ENCODE measurements around the gene CPXM2. TPM values are rescaled to one million over a fixed set of nuclear protein-coding genes. Genes with fewer than 3 reads are reported as not detected.
A peak's percentile ranks its signal among the peaks of the same experiment; 100 is the strongest.

The CPXM2 gene
- total RNA-seq, 2 donors from 2014 or later, result 2.3 to 11.6 TPM

DNA sequence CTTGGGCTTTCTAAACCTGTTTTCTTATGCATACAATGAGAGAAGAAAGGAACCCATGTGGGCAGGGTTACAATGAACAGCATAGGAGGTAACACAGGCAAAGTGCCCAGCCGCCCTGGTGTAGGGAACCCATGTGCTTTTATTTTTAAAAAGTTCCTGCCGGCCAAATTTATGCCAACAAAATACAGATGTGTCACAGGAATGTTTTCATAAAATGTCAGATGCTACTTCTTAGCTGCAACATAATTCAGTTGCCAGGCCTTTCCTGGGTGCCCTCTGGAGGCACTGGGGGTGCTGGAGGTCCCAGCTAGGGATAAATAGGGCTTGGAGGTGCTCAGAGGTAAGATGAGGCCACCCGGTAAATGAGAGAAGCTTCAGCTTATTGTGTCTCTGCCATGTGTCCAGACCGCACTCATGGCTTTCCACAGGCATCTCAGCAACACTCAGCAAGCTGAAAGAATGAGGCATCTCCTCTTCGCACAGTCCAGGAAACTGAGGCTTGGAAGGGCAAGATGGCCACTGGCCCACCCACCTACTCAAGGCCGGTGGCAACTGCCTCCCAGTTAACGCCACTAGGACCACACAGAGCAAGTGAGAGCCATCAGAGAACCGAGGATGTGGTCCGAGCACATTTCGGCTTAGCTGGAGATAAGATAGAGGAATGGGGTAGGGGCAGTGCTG is 58.3 kb downstream of the CPXM2 start:
- no peak for DNase-seq

DNA sequence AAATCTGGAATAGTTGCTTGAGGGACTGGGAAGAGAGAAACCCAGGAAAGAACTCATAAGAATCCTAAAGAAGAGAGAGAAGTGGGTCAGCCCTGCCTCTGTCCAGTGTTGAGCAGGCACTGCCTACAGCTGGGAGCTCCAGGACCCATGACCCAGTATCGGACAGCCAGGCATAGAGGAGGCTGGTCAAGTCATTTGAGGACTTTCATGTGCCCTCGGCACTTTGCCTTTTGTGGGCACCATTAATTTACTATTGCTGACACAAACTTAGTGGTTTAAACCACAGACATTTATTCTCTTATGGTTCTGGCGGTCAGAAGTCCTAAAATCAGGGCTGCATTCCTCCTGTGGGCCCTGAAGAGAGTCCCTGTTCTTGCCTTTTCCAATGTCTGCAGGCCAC is 60.3 kb downstream of the CPXM2 start:
- no peak for DNase-seq
- ATAC-seq, result no peak
- intact Hi-C loops (cut with DNase I, micrococcal nuclease), result no loop called here

More for the DNA sequence above, 58.3 kb downstream of the CPXM2 start:
- ATAC-seq, result no peak
- intact Hi-C loops (cut with DNase I, micrococcal nuclease), result no loop called here

DNA sequence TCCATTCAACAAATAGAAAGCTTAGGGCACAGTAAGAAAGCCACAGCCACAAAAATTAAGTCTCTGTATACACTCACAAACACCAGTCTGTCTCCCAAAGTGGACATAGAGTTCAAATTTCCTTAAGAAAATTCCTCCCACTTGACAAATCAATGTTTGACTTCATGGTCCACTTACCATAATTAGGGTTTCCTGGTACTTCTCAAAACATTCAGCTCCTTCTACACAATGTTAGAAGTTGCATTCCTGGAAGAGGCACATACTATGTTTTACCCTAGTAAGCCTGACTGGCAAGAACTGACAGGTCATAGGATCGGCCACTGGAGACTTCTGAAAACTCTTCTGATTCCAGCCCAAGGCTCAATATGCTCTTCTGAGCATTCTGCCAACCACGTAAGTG is 70.5 kb downstream of the CPXM2 start:
- ATAC-seq (no peak), DNase-seq (no peak)
- intact Hi-C loops (cut with DNase I, micrococcal nuclease), result no loop called here

DNA sequence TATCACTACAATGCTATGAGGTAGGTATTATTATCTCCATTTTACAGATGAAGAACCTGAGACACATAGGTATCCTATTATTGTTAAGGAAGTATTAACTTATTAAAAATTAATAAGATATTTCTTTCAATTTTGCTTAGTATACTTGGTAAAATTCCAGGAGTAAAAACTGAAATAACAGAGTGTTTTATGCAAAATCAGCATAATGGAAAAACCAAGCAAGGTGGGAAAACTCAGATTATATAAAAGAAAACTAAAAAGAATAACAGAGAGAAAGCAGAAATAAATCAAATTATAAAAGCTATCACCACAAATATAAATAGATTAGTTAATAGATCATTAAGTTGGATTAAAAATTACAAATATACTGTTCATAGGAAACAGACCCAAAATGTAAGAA is 82.0 kb downstream of the CPXM2 start:
- ATAC-seq (no peak), DNase-seq (no peak)
- intact Hi-C loops (cut with DNase I, micrococcal nuclease), result no loop called here

DNA sequence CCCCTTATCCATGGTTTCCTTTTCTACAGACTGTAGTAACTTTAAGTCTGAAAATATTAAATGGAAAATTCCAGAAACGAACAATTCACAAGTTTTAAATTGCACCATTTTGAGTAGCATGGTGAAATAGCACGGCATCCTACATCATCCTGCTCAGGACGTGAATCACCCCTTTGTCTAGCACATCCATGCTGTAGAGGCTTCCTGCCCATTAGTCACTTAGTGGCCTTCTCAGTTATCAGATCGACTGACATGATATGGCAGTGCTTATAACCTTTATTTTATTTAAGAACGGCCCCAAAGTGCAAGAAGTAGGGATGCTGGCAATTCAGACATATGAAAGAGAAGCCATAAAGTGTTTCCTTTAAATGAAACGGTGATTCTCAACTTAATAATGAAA is 82.7 kb downstream of the CPXM2 start:
- ATAC-seq (no peak), DNase-seq (no peak)
- intact Hi-C loops (cut with DNase I, micrococcal nuclease), result no loop called here

DNA sequence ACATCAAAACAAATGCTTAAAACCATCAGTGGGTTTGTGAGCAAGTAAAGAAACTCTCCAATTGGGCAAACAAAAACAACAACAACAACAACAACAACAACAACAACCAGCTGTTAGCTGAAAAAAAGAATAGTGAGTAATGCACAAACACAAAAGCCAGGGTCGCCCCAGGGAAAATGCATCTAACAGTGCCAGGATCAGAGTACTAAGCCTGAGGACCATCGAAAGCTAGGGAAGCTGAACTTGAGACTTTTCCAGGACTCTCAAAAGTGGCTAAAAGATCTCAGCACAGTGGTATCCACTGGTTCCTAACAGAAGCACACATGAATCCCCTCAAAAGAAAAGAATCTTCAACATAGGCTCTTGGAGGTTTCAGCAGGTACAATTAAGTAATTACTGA is 83.3 kb downstream of the CPXM2 start:
- no peak for ATAC-seq
- intact Hi-C loops (cut with DNase I, micrococcal nuclease), result no loop called here

DNA sequence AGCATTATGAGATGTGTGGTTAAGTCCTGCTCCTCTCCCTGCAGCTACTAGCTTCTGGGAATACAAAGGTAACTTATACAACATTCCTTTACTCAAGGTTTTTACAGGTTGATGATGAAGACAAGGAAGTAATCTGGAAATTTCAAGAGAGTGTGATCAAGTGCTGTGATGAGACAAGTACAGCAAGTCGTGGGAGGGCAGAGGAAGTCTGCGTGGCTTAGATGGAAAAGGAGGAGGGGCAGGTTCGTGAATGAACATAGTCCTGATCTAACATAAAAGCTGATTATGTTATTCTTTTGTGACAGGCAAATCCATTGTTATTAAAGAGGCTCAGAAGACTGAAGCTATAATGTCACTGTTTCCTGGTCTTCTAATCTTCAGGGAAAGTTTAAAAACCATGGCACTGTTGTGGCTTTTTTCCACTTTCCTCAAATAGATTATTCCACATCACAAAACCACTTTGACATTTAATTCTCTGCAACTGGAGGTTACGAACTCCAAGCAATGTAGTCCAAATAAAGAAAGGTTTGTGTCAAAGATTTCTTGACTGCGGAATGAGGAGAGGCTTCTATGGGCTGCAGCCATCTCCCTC is 84.1 kb downstream of the CPXM2 start:
- no peak for DNase-seq
- intact Hi-C loops (cut with DNase I, micrococcal nuclease), result no loop called here
- ATAC-seq, result peak; percentile 91

More for the DNA sequence above, 83.3 kb downstream of the CPXM2 start:
- DNase-seq, result no peak

DNA sequence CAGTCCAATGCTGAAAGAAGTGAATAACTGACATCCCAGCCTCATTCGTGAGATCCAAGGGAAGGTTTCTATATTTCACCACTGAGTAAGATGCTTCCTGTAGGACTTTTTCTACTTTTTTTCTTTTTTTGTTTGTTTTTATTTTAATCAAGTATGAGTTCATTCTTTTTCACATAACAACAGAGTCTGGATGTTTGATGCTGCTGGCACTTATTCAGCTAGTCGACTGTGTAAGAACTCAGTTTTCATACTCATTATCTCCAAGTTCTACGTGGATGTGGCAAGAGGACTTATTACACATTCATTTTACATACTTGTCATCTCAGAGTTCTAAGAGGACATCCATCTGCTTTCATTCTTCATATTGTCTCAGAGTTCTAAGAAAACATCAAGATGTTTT is 86.9 kb downstream of the CPXM2 start:
- intact Hi-C loops (cut with DNase I, micrococcal nuclease), result no loop called here
- DNase-seq, result no peak
- no peak for ATAC-seq

DNA sequence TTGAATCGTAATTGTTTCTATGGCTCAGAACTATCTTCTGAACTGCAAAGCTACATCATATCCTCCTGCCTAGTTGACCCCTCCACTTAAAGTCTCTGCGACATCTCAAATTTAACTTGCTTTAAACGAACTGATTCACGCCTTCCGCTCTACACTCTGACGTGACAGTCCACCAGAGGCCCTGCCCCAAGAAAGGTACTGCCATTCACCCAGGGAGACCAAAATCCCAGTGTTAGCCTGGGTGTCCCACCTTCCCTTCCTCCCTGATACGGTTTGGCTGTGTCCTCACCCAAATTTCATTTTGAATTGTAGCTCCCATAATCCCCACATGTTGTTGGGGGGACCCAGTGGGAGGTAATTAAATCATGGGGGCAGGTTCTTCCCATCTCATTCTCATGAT is 90.8 kb downstream of the CPXM2 start:
- intact Hi-C loops (cut with DNase I, micrococcal nuclease), result no loop called here
- DNase-seq (no peak), ATAC-seq (no peak)

DNA sequence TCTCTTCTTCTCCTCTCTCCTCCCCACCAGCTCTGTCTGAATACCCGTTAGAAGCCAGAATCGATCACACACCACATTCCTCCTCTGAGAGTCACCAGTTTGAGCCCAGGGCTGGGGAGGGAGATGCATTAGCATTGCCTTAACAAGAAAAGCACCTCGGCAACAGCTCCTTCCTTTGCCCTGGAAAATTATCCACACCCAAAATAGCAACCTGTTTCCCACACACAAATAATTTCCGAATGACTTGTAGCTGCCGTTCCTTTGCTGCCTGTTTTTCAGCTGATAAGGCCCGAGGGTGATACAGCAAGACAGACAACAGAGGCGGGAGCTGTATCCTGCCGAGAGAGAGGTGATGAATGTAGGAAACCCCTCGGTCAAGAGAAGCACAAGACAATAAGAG is 91.3 kb downstream of the CPXM2 start:
- intact Hi-C loops (cut with DNase I, micrococcal nuclease), result no loop called here
- no peak for DNase-seq
- ATAC-seq, result no peak

DNA sequence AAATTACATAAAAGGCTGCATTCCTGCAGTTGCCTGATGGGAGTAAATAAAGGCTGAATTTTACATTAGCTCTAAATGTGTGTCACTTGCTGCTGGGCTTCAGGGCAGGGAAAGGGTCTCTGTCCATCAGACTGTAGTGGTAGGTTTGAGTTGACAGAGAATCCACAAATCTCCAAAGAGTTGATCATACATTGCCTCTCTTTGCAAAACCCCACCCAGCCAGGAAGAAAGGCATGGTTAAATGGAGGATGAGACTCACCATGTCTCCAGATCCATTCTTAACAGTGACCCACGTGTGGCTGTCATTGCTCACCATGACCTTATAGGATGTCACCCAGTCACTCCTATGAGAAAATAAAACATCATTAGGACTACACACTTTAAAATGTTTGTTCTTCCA is 92.8 kb downstream of the CPXM2 start:
- DNase-seq (no peak), ATAC-seq (no peak)
- intact Hi-C loops (cut with DNase I, micrococcal nuclease), result no loop called here

DNA sequence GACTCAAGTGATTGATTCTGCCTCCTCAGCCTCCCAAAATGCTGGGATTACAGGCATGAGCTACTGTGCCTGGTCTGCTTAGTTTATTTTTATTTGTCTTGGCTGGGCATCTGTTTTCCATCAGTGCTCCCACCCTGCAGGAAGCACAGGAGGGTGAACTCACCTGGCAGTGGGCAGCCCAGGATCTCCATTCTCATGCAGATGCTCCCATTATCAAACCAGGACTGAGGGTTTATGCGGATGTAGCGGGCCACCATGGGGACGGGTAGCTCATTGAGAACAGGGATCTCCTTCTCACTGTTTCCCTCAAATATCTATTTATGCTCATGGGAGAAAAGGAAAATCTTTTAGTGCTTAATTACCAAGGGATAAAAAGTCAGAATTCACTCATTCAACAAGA is 93.8 kb downstream of the CPXM2 start:
- intact Hi-C loops (cut with DNase I, micrococcal nuclease), result no loop called here
- DNase-seq, result no peak
- no peak for ATAC-seq

DNA sequence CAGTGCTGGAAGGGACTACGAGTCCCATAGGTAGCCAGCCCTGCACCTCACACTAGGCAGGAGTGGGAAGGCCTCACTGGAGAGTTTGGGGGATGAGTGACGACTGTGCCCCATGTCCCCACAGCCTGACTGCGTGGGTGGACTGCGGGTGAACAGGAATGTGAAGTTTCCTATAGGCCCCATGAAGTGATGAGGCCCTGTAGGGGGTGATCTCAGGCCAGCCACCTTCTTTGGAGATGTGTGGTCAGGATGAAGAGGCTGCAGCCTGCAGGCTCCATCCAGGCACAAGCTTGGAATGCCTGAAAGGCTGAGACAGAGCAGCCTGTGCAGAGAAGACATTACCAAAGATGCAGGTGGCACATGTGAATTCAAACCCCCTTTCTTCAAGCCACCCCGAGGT is 94.9 kb downstream of the CPXM2 start:
- ATAC-seq, result no peak
- intact Hi-C loops (cut with DNase I, micrococcal nuclease), result no loop called here
- no peak for DNase-seq

DNA sequence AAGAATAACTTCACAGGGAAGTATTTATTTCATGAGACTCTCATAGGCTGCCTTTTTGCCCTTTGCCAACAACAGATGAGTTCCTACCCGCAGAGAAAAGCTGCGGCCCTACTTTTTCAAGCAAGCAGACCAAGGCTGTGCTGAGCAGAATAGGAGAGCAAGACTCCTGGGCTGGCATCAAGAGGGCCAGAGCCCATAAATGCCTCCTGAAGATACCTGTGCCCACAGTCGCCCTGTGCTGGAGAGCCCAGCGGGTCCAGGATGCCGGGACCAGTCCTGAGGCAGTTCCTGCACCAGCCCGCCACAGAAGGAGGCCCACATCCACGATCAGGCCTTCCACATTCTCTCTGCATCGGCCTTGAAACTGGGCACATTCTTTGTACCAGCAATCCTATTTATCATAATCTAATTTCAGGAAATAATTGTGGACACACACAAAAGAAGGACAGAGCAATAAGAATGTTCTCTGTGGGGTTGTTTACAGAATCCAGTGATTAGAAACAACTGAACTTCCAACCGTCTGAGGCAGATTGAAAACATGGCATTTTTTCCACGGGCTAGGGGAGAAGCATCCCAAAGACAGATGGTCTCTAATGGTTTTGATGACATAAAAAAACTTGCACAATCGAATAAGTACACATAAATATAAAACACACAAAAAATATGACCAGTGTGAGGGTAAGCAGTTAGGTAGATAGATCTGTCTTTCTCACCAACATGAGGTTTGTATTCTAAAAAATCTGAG is 95.6 kb downstream of the CPXM2 start:
- intact Hi-C loops (cut with DNase I, micrococcal nuclease), result no loop called here
- DNase-seq, result no peak
- no peak for ATAC-seq

DNA sequence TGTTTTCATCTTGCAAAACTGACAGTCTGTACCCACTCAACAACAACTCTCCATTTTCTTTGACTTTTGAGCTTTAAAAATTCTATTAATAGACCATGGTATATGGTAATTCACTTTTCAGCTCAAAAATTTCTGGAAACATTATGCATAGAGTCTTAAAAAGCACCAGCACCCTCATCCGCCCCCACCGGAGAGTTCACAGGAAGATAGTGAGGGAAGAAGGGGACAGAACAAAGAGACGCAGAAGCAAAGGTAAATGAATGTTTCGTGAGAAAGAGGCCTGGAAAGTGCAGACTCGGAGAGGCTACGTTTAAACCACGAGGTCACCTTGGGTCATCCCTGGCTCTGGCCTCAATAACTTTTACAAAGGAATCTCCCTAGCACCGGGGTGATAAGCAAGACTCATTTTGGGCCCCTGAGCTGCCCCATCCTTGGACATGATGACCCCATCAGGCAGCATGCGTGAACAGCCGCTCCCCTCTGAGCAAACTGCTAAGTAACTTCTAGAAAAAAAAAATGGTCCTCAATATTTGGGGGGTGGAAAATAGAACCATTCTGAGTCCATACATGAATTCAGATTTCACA is 96.3 kb downstream of the CPXM2 start:
- no peak for DNase-seq
- intact Hi-C loops (cut with DNase I, micrococcal nuclease), result no loop called here
- ATAC-seq, result no peak

DNA sequence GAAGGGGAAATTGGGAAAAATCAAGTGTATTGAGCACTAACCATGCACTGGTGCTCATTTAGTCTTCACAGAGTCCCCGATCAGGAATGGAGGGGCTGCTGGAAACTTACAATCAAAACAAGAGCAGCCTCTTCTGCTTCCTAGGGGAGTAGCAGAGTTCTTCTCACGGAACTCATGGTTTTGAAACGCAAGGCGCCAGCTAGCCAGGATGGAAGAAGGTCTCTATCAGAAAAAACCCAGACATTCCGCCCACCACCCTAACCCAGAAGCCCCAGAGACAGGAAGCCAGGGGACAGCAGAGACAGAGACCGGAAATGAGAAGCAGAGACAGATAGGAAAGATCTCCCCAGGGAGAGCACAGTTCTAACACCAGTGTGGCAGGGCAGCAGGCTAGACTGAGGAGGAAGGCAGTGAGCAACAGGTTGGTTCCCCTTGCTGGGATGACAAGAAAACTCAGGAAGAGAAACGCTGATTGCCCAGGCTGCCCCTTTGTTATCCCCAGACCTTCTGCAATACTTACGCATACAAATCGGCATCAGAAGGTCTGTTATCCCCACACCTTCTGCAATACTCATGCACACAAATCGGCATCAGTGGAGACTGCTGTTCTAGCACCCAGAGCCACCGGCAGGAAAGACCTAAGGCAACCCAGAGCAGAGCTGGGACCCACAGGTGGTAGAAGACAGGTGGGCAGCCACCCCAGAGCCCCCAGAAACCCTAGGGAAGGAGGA is 99.2 kb downstream of the CPXM2 start:
- intact Hi-C loops (cut with DNase I, micrococcal nuclease), result no loop called here
- no peak for ATAC-seq
- no peak for DNase-seq

DNA sequence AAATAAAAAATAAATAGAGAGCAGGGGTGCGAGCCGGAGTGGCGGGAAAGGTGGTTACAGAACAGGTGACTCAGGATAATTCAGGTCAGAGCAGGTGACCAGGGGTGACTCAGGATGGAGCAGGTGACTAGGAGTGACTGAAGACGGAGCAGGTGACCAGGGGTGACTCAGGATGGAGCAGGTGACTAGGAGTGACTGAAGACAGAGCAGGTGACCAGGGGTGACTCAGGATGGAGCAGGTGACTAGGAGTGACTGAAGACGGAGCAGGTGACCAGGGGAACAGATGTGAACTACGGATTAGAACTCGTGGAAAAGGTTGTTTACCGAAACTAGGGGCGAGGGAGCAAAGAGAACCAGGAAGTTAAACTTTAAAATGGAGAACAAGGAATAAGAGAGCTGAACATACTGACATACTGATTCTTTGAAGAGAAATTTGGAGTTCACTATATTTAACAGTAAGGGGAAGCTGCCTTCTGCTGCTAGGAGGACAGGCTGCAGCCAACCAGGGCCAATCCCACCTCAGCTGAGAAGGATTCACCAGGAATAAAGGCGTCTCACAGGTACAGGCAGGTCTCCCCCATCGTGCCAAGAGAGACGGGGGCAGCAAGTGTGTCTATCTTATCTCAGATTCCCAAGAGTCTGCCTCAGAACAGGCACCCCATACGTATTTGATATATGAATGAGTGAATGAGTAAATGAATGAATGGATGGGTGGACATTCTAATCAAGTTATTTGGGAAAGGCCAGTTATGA is 101.3 kb downstream of the CPXM2 start:
- intact Hi-C loops (cut with DNase I, micrococcal nuclease), result no loop called here
- DNase-seq (no peak), ATAC-seq (no peak)

DNA sequence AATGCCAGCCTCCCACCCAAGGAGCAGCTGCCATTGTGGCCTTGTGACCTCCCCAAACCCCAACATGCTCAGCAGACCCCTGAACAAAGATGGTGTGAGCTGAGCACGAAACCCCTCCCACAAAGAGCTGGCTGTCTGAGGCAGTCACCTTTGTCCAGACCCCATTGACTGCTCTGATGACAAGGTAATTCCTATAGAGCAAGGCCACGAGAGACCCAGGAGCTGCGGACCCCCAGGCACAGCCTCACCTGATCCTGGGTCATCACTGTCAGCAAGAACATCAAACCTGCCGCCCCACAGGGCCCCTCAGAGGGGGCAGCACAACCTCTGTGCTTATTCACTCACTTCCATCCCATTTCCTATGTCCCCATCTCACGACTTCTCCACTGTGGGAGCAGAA is 102.6 kb downstream of the CPXM2 start:
- intact Hi-C loops (cut with DNase I, micrococcal nuclease), result no loop called here
- no peak for DNase-seq
- no peak for ATAC-seq

DNA sequence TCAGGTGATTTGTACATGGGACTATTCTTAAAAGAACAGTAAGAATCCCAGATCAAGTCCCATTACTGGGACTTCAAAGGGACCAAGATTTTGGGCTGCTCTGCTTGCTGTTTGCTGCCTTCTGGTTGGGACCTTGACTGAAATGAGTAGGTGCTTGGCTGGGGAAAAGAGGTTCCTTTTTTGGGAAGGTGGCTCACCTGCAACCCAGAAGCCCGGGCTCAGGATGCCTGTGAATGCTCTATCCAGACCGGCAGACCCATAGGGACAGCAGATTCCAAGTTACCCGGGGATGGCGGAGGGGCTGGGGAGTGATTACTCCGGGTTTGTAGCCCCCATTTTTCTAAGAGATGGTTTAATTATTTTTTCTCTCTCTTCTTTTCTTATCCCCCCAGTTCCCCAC is 104.0 kb downstream of the CPXM2 start:
- intact Hi-C loops (cut with DNase I, micrococcal nuclease), result no loop called here
- DNase-seq (no peak), ATAC-seq (no peak)

Measured in left colon (tissue), 2 donors.